ENCODE data around the gene SOX6.

SOX6 gene

DNA sequence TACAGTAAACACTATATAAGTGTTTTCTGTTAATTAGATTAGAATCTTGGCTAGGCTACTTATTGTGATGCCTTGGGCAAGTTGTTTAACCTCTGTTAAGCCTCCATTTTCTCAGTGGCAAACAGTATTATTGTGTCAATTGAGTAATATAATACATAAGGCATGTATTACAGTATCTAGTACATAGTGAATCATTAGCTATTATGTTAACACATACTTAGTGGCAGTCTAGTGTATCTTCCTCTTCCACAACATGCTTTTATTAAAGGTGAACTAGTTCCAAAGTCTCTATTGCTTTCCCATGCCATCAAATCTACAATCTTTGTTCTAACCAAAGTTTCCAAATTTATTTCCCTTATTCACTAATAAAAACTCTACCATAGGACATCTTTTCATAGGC, 200.9 kb downstream of the SOX6 start:
- Histone ChIP-seq H3K9ac (no peak overlapping the region), H3K4me2 (ENCODE audit: low read length) (no peak overlapping the region), H3K4me3 (ENCODE audit: low read depth, low read length) (no peak overlapping the region), H3K79me2 (no peaks in the 10 kb centered on the region), H3K27me3 (ENCODE audit: control insufficient read depth, insufficient read depth, low read length) (no peaks in the 10 kb centered on the region), H3K36me3 (ENCODE audit: control insufficient read depth, insufficient read depth, low read length) (no peaks in the 10 kb centered on the region), H3K27ac (no peak overlapping the region), H3K9me3 (ENCODE audit: control insufficient read depth, low read length) (no peaks in the 10 kb centered on the region), H3K4me1 (no peaks in the 10 kb centered on the region), H2AFZ (no peak overlapping the region)
- TF ChIP-seq CTCF (IDR thresholded peaks at IDR 0.05), result no peak

DNA sequence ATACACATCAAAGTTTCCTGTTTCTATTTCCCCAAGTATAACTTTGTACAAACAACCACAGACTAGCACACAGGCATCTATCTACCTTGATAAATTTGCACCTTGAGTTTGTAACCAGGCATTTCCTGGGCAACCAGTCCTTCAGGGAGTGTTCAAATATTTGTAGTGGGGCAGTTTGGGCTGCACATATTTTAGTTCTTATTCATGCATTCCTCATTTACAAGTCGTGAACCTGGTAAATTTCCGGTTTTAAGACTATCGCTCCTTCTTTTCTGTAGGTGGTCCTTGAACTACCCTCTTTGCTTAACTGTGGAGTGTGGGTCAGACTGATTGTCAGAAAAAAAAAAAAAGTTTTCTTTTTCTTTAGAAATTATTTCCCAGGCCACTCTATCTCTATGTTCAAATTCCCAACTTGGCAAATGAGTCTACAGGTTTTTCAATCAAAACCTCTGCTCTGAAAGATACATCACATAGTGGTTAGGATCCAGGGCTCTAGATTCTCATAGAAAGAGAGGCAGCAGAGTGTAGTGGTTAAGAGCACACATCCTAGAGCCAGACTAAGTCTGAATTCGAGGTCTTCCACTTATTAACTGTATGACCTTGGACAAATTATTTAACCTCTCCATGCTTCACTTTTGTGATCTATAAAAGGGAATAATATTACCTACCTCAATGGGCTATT, 201.5 kb downstream of the SOX6 start:
- no peak for TF ChIP-seq CTCF (IDR thresholded peaks at IDR 0.05)

DNA sequence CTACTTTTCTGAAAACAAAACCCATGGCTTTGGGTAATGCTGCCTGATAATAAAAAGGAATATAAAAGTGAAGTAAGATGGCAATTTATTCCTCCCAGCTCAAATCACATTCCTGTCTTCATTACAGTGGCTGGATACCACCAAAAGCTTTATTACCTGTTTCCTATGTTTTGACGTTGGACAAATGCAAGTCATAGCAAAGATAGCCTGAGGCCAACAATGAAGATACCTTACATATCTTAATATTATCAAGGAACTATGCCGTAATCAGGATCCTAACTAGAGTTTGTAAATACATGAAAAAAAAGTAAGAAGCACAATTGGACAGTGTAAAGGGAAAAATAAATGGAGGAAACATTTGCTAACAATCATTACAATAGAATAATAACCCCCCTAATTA, 202.4 kb downstream of the SOX6 start:
- Histone ChIP-seq H2AFZ (no peak overlapping the region), H3K9ac (no peak overlapping the region), H3K9me3 (ENCODE audit: control insufficient read depth, low read length) (no peaks in the 10 kb centered on the region), H3K4me1 (no peaks in the 10 kb centered on the region), H3K79me2 (no peaks in the 10 kb centered on the region), H3K27me3 (ENCODE audit: control insufficient read depth, insufficient read depth, low read length) (no peaks in the 10 kb centered on the region), H3K27ac (no peak overlapping the region), H3K36me3 (ENCODE audit: control insufficient read depth, insufficient read depth, low read length) (no peaks in the 10 kb centered on the region), H3K4me2 (ENCODE audit: low read length) (no peak overlapping the region), H3K4me3 (ENCODE audit: low read depth, low read length) (no peak overlapping the region)
- no peak for TF ChIP-seq CTCF (IDR thresholded peaks at IDR 0.05)

More for the DNA sequence above, 201.5 kb downstream of the SOX6 start:
- no peaks in the 10 kb centered on the region for H3K36me3 ChIP-seq (ENCODE audit: control insufficient read depth, insufficient read depth, low read length)
- H3K4me3 ChIP-seq (ENCODE audit: low read depth, low read length), result no peak overlapping the region
- H3K79me2 ChIP-seq, result no peaks in the 10 kb centered on the region
- no peak overlapping the region for H3K9ac ChIP-seq
- H3K27ac ChIP-seq, result no peak overlapping the region
- H3K27me3 ChIP-seq (ENCODE audit: control insufficient read depth, insufficient read depth, low read length), result no peaks in the 10 kb centered on the region
- H2AFZ ChIP-seq, result no peak overlapping the region
- H3K4me2 ChIP-seq (ENCODE audit: low read length), result no peak overlapping the region
- H3K9me3 ChIP-seq (ENCODE audit: control insufficient read depth, low read length), result no peaks in the 10 kb centered on the region
- no peaks in the 10 kb centered on the region for H3K4me1 ChIP-seq

DNA sequence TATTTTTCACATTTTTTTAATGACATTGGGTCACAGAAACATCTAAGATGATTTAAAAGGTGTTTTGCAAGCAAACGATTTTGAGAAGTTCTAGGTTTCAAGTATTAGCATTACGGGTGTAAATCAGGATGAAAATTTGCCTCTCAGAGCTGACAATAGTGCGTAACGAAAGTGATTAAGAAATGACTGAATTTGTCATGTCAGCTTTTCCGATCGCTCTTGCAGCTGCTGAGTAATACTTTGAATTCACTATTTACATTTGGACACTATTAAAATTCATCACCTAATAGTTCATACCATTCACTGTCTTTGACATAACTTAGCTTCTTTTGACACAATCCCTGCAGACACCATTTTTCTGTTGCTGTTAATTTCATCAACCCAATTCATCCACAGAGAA, 205.2 kb downstream of the SOX6 start:
- H3K79me2 ChIP-seq, result no peaks in the 10 kb centered on the region
- H2AFZ ChIP-seq, result no peak overlapping the region
- H3K27me3 ChIP-seq (ENCODE audit: control insufficient read depth, insufficient read depth, low read length), result no peaks in the 10 kb centered on the region
- H3K36me3 ChIP-seq (ENCODE audit: control insufficient read depth, insufficient read depth, low read length), result no peaks in the 10 kb centered on the region
- H3K9ac ChIP-seq, result no peak overlapping the region
- no peak overlapping the region for H3K27ac ChIP-seq
- no peak overlapping the region for H3K4me3 ChIP-seq (ENCODE audit: low read depth, low read length)
- TF ChIP-seq CTCF (IDR thresholded peaks at IDR 0.05), result no peak
- no peaks in the 10 kb centered on the region for H3K4me1 ChIP-seq
- no peaks in the 10 kb centered on the region for H3K9me3 ChIP-seq (ENCODE audit: control insufficient read depth, low read length)
- H3K4me2 ChIP-seq (ENCODE audit: low read length), result no peak overlapping the region

GRCh38 chr11:16149476-16149875, 206.9 kb downstream of the SOX6 start:
- no peak overlapping the region for H3K9ac ChIP-seq
- H3K4me1 ChIP-seq, result no peaks in the 10 kb centered on the region
- H2AFZ ChIP-seq, result no peak overlapping the region
- H3K4me3 ChIP-seq (ENCODE audit: low read depth, low read length), result no peak overlapping the region
- TF ChIP-seq CTCF (IDR thresholded peaks at IDR 0.05), result no peak
- no peak overlapping the region for H3K4me2 ChIP-seq (ENCODE audit: low read length)
- H3K9me3 ChIP-seq (ENCODE audit: control insufficient read depth, low read length), result no peaks in the 10 kb centered on the region
- no peaks in the 10 kb centered on the region for H3K27me3 ChIP-seq (ENCODE audit: control insufficient read depth, insufficient read depth, low read length)
- H3K79me2 ChIP-seq, result no peaks in the 10 kb centered on the region
- no peaks in the 10 kb centered on the region for H3K36me3 ChIP-seq (ENCODE audit: control insufficient read depth, insufficient read depth, low read length)
- no peak overlapping the region for H3K27ac ChIP-seq

All from parathyroid adenoma (tissue), 2 donors.